ENCODE data around the gene GRM4.
"Not testable (repeated sequence)": the region's sequence is repeated elsewhere in the genome, so short reads cannot be mapped to it uniquely, and the experiment has no call there.

Gene GRM4

GRCh38 chr6:34146021-34146782 lies at the start of gene GRM4:
Gene GRM4 (minus strand): TSS chr6:34146087. CDS start chr6:34133496, 12,591 bp downstream.
- Histone ChIP-seq H3K4me3 (ENCODE audit: low read depth, low read length) (peak within 1 kb of the TSS; percentile 74), H3K27me3 (ENCODE audit: insufficient read depth, low read depth, severe bottlenecking) (no peaks in the 10 kb centered on the region), H3K27ac (peak within 1 kb of the TSS; percentile 94), H3K9me3 (ENCODE audit: severe bottlenecking) (no peaks in the 10 kb centered on the region), H3K36me3 (no peaks in the 10 kb centered on the region)
- DNase-seq: peak; percentile 58
- TF ChIP-seq CTCF (IDR thresholded peaks at IDR 0.05; ENCODE audit: low read depth, low read length): peak; percentile 33; the same call in 1 of the 2 replicates

GRCh38 chr6:34194772-34195171 lies 48.9 kb upstream of the GRM4 start:
- H3K27me3 ChIP-seq (ENCODE audit: insufficient read depth, low read depth, severe bottlenecking): no peaks in the 10 kb centered on the region
- TF ChIP-seq CTCF (IDR thresholded peaks at IDR 0.05; ENCODE audit: low read depth, low read length): peak; percentile 63
- DNase-seq: no peak
- no peaks in the 10 kb centered on the region for H3K9me3 ChIP-seq (ENCODE audit: severe bottlenecking)
- H3K27ac ChIP-seq: no peak overlapping the region
- H3K36me3 ChIP-seq: no peaks in the 10 kb centered on the region
- H3K4me3 ChIP-seq (ENCODE audit: low read depth, low read length): no peak overlapping the region

DNA sequence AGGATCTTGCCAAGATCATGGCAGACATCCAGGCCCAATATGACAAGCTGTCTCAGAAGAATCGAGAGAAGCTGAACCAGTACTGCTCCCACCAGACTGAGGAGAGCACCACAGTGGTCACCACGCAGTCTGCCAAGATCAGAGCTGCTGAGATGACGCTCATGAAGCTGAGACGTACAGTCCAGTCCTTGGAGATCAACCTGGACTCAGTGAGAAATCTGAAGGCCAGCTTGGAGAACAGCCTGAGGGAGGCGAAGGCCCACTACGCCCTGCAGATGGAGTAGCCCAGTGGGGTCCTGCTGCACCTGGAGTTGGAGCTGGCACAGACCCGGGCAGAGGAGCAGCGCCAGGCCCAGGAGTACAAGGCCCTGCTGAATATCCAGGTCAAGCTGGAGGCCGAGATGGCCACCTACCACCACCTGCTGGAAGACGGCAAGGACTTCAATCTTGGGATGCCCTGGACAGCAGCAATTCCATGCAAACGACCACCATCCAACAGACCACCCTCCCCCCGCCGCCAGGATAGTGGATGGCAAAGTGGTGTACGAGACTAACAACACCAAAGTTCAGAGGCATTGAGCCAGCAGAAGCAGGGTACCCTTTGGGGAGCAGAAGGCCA lies 44.7 kb upstream of the GRM4 start:
- peak; percentile 76 for DNase-seq
- H3K4me3 ChIP-seq (ENCODE audit: low read depth, low read length): no peak overlapping the region
- H3K9me3 ChIP-seq (ENCODE audit: severe bottlenecking): no peaks in the 10 kb centered on the region
- TF ChIP-seq CTCF (IDR thresholded peaks at IDR 0.05; ENCODE audit: low read depth, low read length): peak; percentile 86
- no peak overlapping the region for H3K27ac ChIP-seq
- no peaks in the 10 kb centered on the region for H3K36me3 ChIP-seq
- H3K27me3 ChIP-seq (ENCODE audit: insufficient read depth, low read depth, severe bottlenecking): no peaks in the 10 kb centered on the region

DNA sequence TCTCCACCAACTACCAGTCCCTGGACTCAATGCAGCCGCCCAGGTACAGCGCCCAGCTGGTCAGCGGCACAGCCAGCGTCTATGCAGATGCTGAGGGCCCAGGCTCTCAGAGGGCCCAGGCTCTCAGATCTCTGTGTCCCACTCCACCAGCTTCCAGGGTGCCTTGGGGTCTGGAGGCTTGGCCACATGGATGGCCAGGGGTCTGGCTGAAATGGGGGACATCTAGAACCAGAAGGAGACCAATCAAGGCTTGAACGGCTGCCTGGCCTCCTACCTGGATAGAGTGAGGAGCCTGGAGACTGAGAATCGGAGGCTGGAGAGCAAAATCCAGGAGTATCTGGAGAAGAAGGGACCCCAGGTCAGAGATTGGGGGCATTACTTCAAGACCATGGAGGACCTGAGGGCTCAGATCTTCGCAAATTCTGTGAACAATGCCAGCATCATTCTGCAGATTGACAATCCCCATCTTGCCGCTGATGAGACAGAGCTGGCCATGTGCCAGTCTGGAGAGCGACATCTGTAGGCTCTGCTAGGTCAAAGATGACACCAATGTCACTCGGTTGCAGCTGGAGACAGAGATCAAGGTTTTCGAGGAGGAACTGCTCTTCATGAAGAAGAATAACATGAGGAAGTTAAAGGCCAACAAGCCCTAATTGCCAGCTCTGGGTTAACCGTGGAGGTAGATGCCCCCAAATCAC lies 44.1 kb upstream of the GRM4 start:
- no peaks in the 10 kb centered on the region for H3K27me3 ChIP-seq (ENCODE audit: insufficient read depth, low read depth, severe bottlenecking)
- H3K9me3 ChIP-seq (ENCODE audit: severe bottlenecking): no peaks in the 10 kb centered on the region
- no peak overlapping the region for H3K27ac ChIP-seq
- no peak for DNase-seq
- TF ChIP-seq CTCF (IDR thresholded peaks at IDR 0.05; ENCODE audit: low read depth, low read length): no peak
- no peak overlapping the region for H3K4me3 ChIP-seq (ENCODE audit: low read depth, low read length)
- H3K36me3 ChIP-seq: no peaks in the 10 kb centered on the region

GRCh38 chr6:34184726-34185125 lies 38.8 kb upstream of the GRM4 start:
- not testable (repeated sequence) for H3K36me3 ChIP-seq; DNase-seq; H3K27ac ChIP-seq; H3K4me3 ChIP-seq (ENCODE audit: low read depth, low read length); H3K27me3 ChIP-seq (ENCODE audit: insufficient read depth, low read depth, severe bottlenecking)
- peaks cover 14% of the 10 kb centered on the region for H3K9me3 ChIP-seq (ENCODE audit: severe bottlenecking)
